Uterus (tissue), 2 donors: ENCODE measurements around the gene TRIM33.

Source experiments
- CTCF ChIP-seq, 4 experiments: fragments of 200-600 bp in 2 of 4; fragments of 450-650 bp in 2 of 4; sonication (generic) in 2 of 4; IDR thresholded peaks; one replicate each; pipeline ENCODE4 v1.5.1; 2016 to 2019; ENCODE audit warnings: antibody characterized with exemption in 4 of 4, mild to moderate bottlenecking in 2 of 4, moderate library complexity in 1 of 4
- POLR2A ChIP-seq, 2 donors: fragments of 450-650 bp; IDR thresholded peaks; one replicate each; pipeline ENCODE4 v1.6.1; 2016; ENCODE audit warnings: antibody characterized with exemption in 2 of 2, mild to moderate bottlenecking in 1 of 2, moderate library complexity in 1 of 2

GRCh38 chr1:114353262-114353661 lies 157.7 kb downstream of the TRIM33 start:
- TF ChIP-seq CTCF (IDR thresholded peaks at IDR 0.05), result no peak
- no peak for TF ChIP-seq POLR2A (IDR thresholded peaks at IDR 0.05)
